NCI-H524 treated with DMSO at 0.1 percent for 48 hours (cell line): ENCODE data around the gene IFNA7.
"Not testable (repeated sequence)": the region's sequence is repeated elsewhere in the genome, so short reads cannot be mapped to it uniquely, and the experiment has no call there.

Source experiments
- DNase-seq: peaks from one replicate; lab custom pipeline; 2025; lab: John Stamatoyannopoulos, UW

Gene IFNA7

DNA sequence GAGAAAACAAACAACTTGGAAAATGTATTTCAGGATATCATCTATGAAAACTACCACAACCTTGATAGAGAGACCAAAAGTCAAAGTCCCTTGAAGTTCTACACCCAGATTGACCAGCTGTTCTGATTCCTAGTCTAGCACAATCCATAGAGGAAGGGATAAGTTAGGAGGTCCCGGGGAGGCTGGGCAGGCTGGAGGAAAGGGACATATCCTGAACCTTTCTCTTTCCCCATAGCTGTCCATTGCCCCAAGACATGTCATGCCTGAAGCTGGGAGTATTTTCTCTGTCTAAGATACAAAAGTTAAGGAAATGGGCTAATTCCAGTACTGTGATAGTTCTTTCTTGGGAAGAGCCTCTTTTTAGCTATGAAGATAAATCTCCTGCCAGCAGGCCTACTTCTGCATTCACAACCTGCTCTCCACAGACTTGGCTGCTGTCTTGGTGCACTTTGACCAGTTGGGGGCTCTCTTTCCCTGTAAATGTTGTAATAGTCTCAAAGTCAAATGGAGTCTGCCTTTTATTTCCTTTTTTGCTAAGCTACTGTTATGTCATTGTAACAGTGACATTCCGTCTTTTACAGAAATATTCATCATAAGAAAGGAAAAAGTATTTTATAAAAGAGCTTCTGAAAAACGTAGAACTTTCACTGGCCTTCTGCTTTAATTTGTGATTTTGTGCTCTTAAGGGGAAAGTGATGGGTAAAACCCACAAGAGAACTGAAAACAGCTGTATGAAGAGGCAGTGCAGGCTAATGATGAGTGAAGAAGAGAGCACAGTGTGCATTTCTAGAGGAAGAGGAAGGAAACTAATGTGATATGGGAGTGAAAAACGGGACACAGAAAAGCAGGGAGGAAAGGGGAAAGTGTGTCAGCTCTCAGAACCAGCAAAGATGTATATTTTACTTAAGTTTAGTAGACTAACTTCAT, 18.9 kb downstream of the IFNA7 start:
- not testable (repeated sequence) for DNase-seq

DNA sequence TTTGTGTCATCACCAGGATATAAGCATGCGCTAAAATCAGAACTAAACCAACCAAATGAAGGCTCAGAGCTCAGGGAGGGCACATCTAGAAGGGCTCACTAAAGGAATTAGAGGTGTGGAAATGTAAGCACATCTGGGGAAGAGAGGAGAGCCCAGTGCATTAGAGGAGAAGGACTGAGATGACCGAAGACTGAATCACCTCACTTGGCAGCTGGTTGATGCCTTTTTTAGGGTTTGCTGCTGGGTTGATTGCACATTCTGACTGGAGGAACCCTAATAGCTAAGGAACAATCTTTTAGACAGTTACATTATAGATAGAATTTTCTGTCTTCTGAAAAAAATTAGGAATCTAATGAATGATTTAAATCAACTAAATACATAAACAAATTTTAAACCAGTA, 27.3 kb downstream of the IFNA7 start:
- DNase-seq, result no peak

DNA sequence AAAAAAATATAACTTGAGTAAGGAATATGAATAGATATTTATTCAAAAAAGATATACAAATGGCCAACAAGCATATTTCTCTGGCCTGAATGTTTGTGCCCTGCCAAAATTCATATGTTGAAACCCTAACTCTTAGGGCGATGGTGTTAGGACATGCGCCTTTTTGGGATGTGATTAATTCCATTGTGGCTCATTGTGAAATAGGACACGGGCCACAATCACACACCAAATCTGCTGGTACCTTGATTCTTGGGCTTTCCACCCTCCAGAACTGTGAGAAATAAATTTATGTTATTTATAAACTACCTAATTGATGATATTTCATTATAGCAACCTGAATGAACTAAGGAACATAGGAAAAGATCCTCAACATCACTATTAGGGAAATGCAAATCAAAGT, 29.8 kb downstream of the IFNA7 start:
- no peak for DNase-seq

DNA sequence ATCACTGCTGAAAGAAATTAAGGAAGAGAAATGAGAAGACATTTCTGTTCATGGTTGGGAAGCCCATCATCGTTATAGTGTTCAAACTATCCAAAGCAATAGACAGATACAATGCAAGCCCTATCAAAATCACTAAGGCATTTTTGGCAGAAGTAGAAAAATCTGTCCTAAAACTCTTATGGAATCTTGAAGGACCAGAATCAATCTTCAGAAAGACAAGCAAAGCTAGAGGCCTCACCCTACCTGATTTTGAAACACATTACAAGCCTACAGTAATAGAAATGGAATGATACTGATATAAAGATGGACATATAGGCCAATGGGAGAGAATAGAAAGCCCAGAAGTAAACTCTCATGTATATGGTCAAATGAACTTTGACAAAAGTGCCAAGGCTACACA, 30.7 kb downstream of the IFNA7 start:
- DNase-seq, result no peak

DNA sequence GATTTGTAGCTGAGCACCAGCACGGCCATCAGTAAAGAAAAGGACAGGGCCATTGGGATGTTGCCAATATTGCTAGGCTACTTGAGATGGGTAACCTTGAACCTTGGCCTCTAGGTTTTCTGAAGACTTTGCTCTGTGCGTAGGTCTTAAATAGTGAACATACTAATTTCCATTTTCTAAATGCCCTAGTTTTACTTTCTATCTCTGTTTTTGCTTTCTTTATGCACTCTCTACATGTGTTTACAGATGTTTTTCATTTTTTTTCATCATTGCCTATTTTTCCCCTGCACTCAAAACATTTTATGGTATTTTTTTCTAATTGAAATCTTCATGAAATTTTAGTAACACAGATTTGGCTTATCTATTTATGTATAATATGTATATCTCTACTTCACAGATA, 35.4 kb downstream of the IFNA7 start, which contains the start of gene IFNA21:
Gene IFNA21, minus strand, starts transcription at position 101 of the 400 bp plus-strand sequence. Its CDS starts 48 bp downstream, at position 53.
- not testable (repeated sequence) for DNase-seq

DNA sequence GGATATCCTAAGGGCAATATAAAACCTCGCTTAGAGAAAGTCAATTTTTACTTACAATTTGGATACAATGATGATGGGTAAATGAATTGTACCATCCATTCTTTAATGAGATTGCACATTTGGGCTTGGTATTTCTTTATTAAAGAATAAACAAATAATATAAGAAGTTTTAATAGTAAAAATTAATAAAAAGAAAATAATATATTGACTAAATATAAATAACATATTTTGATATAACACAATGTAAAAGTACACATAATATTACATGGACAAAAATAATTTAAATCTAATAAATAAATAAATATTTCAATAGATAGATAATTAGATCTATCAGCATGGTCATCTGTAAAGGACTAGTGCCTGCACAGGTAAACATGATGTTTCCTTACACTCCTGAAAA, 36.5 kb downstream of the IFNA7 start:
- DNase-seq, result no peak

DNA sequence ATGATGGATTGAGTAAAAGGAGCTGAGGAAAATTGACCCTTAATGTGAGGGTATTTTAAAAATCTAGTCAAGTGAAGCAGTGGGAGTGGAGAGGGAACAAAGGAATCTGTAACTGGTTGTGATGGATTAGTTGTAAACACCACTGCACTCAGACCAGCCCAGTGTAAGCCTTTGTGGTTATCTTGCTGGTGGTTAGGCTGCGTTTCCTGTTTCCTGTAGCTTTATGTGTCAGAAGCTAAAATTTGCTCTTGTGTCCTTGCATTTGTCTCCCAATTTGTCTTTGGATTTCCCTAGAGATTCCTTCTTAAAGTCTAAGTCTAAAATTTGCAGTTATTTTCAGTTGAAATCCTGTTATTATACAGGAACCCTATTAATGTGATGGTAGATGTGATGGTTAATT, 41.8 kb downstream of the IFNA7 start:
- DNase-seq, result no peak

DNA sequence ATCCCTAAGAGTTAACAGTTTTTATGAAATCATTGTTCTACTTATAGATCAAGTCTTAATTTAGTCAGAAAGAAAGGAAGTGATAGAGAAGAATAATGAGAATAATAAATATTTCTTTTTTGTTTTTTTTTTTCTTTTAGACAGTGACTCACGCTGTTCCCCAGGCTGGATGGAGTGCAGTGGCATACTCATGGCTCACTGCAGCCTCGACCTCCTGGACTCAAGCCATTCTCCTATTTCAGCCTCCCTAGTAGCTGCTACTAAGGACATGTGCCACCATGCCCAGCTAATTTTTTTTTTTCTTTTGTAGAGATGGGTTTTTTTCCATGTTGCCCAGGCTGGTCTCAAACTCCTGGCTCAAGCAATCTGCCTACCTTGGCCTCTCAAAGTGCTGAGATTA, 46.5 kb downstream of the IFNA7 start:
- no peak for DNase-seq

DNA sequence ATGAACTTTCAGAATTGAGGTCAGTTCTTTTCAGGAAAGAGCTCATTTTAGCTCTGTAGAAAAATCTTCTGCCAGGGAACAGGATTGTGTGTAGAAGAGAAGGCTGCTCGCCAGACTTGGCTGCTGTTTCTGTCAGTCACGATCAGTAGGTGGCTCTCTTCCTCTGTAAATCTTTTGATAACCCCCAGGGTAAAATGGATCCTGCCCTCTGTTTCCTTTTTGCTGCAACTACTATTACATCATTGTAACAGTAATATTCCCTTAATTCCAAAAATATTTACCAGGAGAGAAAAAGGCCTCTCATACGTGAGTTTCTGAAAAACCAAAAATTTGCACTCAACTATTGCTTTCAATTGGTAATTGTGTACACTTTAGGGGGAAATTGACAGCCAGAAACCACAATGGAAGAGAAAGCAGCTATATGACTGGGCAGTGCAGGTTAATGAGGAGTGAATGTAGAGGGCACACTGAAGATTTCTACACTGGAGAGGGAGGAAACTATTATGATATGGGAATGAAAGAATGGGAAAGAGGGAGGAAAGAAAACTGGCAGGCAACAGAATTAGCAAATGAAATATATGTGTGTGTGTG, 47.9 kb downstream of the IFNA7 start:
- no peak for DNase-seq

DNA sequence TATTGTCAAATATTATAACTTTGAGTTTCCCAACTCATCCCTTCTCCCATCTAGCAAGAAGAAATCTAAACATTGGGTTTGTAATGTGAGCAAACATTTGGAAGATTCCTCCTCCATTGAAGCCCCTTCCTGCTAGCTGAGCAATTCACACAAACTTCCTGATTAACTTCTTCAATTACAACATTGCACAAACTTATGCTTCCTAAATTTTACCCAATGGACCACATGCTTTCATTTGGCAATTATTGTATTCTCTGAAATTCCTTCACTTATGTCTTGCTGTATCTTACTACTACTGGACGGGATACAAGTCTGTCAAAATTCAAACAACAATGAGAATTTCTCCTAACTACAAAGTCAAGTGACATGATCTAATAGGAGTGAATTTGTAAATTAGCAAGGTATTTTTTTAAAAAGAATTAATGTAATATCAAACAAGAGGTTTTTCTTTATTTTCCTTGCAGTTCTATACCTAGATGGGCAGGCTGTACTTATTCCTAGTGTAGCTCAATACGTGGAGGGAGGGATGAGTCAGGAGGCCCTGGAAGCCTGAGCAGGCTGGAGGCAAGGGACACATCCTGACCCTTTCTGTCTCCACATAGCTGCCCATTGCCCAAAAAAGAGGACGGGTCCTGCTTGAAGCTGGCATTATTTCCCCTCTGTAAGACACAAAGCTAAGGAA, 48.5 kb downstream of the IFNA7 start:
- DNase-seq, result no peak
